Omental fat pad (tissue), 4 donors: ENCODE results near the gene SNX9. TPM values are rescaled to one million over a fixed set of nuclear protein-coding genes. Genes with fewer than 3 reads are reported as not detected.

ENCODE experiments used
- ATAC-seq: fragments of 150-250 bp; one replicate; pipeline ENCODE4 v1.9.1; 2016; ENCODE audit warnings: mild to moderate bottlenecking, moderate library complexity; ENCODE audit not compliant: low FRiP score
- DNase-seq: peaks from one replicate; pipeline ENCODE4 v3.0.0-alpha.2; 2019; ENCODE audit warnings: low spot score
- CTCF ChIP-seq, 3 donors: fragments of 450-650 bp; IDR thresholded peaks; one replicate each; pipeline ENCODE4 v1.5.1; 2016 to 2017; ENCODE audit warnings: antibody characterized with exemption in 3 of 3, mild to moderate bottlenecking in 3 of 3, moderate library complexity in 2 of 3
- total RNA-seq, 4 donors: library from RNA; depleted of rRNA; stranded (reverse); fragments of >200 nt; gene quantifications; one replicate each; pipeline ENCODE4 v1.1.0, GENCODE V29; 2016

SNX9 gene
- total RNA-seq, 4 donors from 2014 or later: 61.8 to 89.6 (median 76.3) TPM

GRCh38 chr6:157887892-157888291 lies 64.8 kb downstream of the SNX9 start:
- ATAC-seq (no peak), DNase-seq (no peak)
- TF ChIP-seq CTCF (IDR thresholded peaks at IDR 0.05): no peak

- no peak for TF ChIP-seq CTCF (IDR thresholded peaks at IDR 0.05)
- ATAC-seq: no peak
- DNase-seq: no peak
Observed at GRCh38 chr6:157891544-157892362, 68.7 kb downstream of the SNX9 start.

- TF ChIP-seq CTCF (IDR thresholded peaks at IDR 0.05): no peak
- ATAC-seq: no peak
- DNase-seq: no peak
Observed at GRCh38 chr6:157892363-157892877, 69.4 kb downstream of the SNX9 start.

- no peak for TF ChIP-seq CTCF (IDR thresholded peaks at IDR 0.05)
- ATAC-seq: no peak
- no peak for DNase-seq
Observed at GRCh38 chr6:157893238-157893637, 70.2 kb downstream of the SNX9 start.

- TF ChIP-seq CTCF (IDR thresholded peaks at IDR 0.05): no peak
- no peak for DNase-seq
- ATAC-seq: no peak
Observed at GRCh38 chr6:157895585-157895984, 72.5 kb downstream of the SNX9 start.

- ATAC-seq (no peak), DNase-seq (no peak)
- TF ChIP-seq CTCF (IDR thresholded peaks at IDR 0.05): no peak
Observed at GRCh38 chr6:157896932-157897331, 73.9 kb downstream of the SNX9 start.

- ATAC-seq (no peak), DNase-seq (no peak)
- no peak for TF ChIP-seq CTCF (IDR thresholded peaks at IDR 0.05)
Observed at GRCh38 chr6:157898169-157898568, 75.1 kb downstream of the SNX9 start.
